Thyroid gland (tissue), 4 donors: Measurements from ENCODE around the gene RSPH1.

ENCODE experiments used
- POLR2A ChIP-seq, 2 donors: fragments of 450-650 bp; IDR thresholded peaks; one replicate each; pipeline ENCODE4 v1.6.1; 2017; ENCODE audit warnings: antibody characterized with exemption in 2 of 2, mild to moderate bottlenecking in 2 of 2, moderate library complexity in 1 of 2
- TF ChIP-seq, protein P1 (sequence below), 6 experiments: fragments of 200-600 bp in 3 of 6; fragments of 450-650 bp in 3 of 6; sonication (generic) in 3 of 6; IDR thresholded peaks; one replicate each; pipeline ENCODE4 v1.5.1; 2016 to 2019; ENCODE audit warnings: antibody characterized with exemption in 6 of 6, mild to moderate bottlenecking in 2 of 6, inconsistent platforms in 1 of 6, moderate library complexity in 1 of 6

DNA sequence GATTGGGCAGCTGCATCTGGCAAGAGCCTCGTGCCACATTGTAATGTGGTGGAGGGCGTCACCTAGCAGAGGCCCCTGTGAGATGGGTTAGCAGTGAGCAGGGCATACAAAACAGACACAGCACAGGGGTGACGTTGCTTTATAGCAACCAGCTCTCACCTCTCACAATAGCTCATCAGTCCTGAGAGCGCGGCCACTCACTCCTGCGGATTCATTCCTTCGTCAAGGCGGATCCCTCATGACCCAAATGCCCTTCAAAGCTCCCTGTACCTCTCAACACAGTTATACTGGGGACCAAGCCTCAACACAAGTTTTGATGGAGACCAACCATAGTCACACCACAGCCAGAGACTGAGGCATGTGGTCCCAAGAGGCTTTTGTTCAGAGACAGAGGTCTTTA is 40.6 kb upstream of the RSPH1 start:
- TF ChIP-seq, protein P1, sequence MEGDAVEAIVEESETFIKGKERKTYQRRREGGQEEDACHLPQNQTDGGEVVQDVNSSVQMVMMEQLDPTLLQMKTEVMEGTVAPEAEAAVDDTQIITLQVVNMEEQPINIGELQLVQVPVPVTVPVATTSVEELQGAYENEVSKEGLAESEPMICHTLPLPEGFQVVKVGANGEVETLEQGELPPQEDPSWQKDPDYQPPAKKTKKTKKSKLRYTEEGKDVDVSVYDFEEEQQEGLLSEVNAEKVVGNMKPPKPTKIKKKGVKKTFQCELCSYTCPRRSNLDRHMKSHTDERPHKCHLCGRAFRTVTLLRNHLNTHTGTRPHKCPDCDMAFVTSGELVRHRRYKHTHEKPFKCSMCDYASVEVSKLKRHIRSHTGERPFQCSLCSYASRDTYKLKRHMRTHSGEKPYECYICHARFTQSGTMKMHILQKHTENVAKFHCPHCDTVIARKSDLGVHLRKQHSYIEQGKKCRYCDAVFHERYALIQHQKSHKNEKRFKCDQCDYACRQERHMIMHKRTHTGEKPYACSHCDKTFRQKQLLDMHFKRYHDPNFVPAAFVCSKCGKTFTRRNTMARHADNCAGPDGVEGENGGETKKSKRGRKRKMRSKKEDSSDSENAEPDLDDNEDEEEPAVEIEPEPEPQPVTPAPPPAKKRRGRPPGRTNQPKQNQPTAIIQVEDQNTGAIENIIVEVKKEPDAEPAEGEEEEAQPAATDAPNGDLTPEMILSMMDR (IDR thresholded peaks at IDR 0.05) = no peak
- no peak for TF ChIP-seq POLR2A (IDR thresholded peaks at IDR 0.05)
